Neural cell (in vitro differentiated cells): ENCODE measurements around the gene ACBD6. TPM values are rescaled to one million over a fixed set of nuclear protein-coding genes. Genes with fewer than 3 reads are reported as not detected.

Source experiments
- H2AFZ ChIP-seq: fragments of 200-600, 300-800 bp; sonication (generic), shearing (Covaris generic); 2 replicates; pipeline ENCODE4 v1.6.0; 2014; ENCODE audit warnings: low read depth, mild to moderate bottlenecking, antibody characterized with exemption, low read length, moderate library complexity
- H3F3A ChIP-seq: fragments of 200-600 bp; shearing (Covaris generic); 2 replicates; pipeline ENCODE4 v1.6.1; 2016; ENCODE audit warnings: mild to moderate bottlenecking, moderate library complexity, mixed read lengths, antibody characterized with exemption, low read length; ENCODE audit not compliant: insufficient read depth, poor library complexity, severe bottlenecking
- H3K27ac ChIP-seq: fragments of 200-600, 300-800 bp; sonication (generic), shearing (Covaris generic); 2 replicates; pipeline ENCODE4 v1.5.1; 2014; ENCODE audit warnings: mild to moderate bottlenecking, low read length, moderate library complexity
- H3K27me3 ChIP-seq: fragments of 300-800, 200-600 bp; sonication (generic), shearing (Covaris generic); 2 replicates; pipeline ENCODE4 v1.6.0; 2014; ENCODE audit warnings: mild to moderate bottlenecking, low read depth, low read length, moderate library complexity; ENCODE audit not compliant: insufficient read depth
- H3K36me3 ChIP-seq: fragments of 300-800, 200-600 bp; sonication (generic), shearing (Covaris generic); 2 replicates; pipeline ENCODE4 v1.5.1; 2014; ENCODE audit warnings: mild to moderate bottlenecking, antibody characterized with exemption, low read length, moderate library complexity; ENCODE audit not compliant: insufficient read depth
- H3K4me2 ChIP-seq: fragments of 300-800, 200-600 bp; sonication (generic), shearing (Covaris generic); 2 replicates; pipeline ENCODE4 v1.6.0; 2014; ENCODE audit warnings: mild to moderate bottlenecking, low read length
- H3K4me3 ChIP-seq: fragments of 300-800, 200-600 bp; sonication (generic), shearing (Covaris generic); 2 replicates; pipeline ENCODE4 v1.5.1; 2014; ENCODE audit warnings: mild to moderate bottlenecking, low read length, moderate library complexity
- H3K79me2 ChIP-seq: fragments of 200-600 bp; shearing (Covaris generic); replicated peaks from 2 replicates; pipeline ENCODE4 v1.6.0; 2014; ENCODE audit warnings: mild to moderate bottlenecking, low read length, moderate library complexity; ENCODE audit not compliant: insufficient read depth
- H3K9ac ChIP-seq: fragments of 300-800, 200-600 bp; sonication (generic), shearing (Covaris generic); 2 replicates; pipeline ENCODE4 v1.6.1; 2016; ENCODE audit warnings: mild to moderate bottlenecking, low read length, mixed read lengths
- H3K9me2 ChIP-seq: fragments of 200-600 bp; shearing (Covaris generic); 2 replicates; pipeline ENCODE4 v1.6.1; 2016; ENCODE audit warnings: mild to moderate bottlenecking, low read length, mixed read lengths; ENCODE audit not compliant: insufficient read depth
- H3K9me3 ChIP-seq: fragments of 200-600, 300-800 bp; sonication (generic), shearing (Covaris generic); 2 replicates; pipeline ENCODE4 v1.6.1; 2016; ENCODE audit warnings: mild to moderate bottlenecking, mixed run types, low read length, moderate library complexity, mixed read lengths
- H4K20me1 ChIP-seq: fragments of 200-600 bp; shearing (Covaris generic); 2 replicates; pipeline ENCODE4 v1.6.1; 2016; ENCODE audit warnings: mild to moderate bottlenecking, mixed run types; ENCODE audit not compliant: insufficient read depth
- CTCF ChIP-seq: fragments of 450-650 bp; IDR thresholded peaks from 2 replicates; pipeline ENCODE4 v1.5.1; 2014; ENCODE audit warnings: antibody characterized with exemption, mild to moderate bottlenecking, moderate library complexity; ENCODE audit not compliant: poor library complexity, severe bottlenecking
- EP300 ChIP-seq: fragments of 450-650 bp; conservative IDR thresholded peaks from 2 replicates; pipeline ENCODE4 v1.6.1; 2014; ENCODE audit warnings: antibody characterized with exemption, mild to moderate bottlenecking, moderate library complexity; ENCODE audit not compliant: poor library complexity, severe bottlenecking
- EZH2 ChIP-seq: fragments of 200-600, 300-800 bp; shearing (Covaris generic), sonication (generic); IDR thresholded peaks from 2 replicates; pipeline ENCODE4 v1.6.1; 2014; ENCODE audit warnings: antibody characterized with exemption, low read length, borderline replicate concordance, mild to moderate bottlenecking; ENCODE audit not compliant: insufficient read depth, poor library complexity, severe bottlenecking
- MXI1 ChIP-seq: fragments of 450-650 bp; conservative IDR thresholded peaks from 2 replicates; pipeline ENCODE4 v1.6.1; 2014; ENCODE audit warnings: antibody characterized with exemption, mild to moderate bottlenecking; ENCODE audit not compliant: poor library complexity, severe bottlenecking
- POLR2AphosphoS5 ChIP-seq: IDR thresholded peaks from 2 replicates; pipeline ENCODE4 v1.6.1; 2012
- RAD21 ChIP-seq: fragments of 450-650 bp; conservative IDR thresholded peaks from 2 replicates; pipeline ENCODE4 v1.6.1; 2014; ENCODE audit warnings: antibody characterized with exemption, mild to moderate bottlenecking, moderate library complexity
- REST ChIP-seq: IDR thresholded peaks from 2 replicates; pipeline ENCODE4 v1.6.1; 2012; ENCODE audit warnings: borderline replicate concordance
- SMC3 ChIP-seq: fragments of 450-650 bp; conservative IDR thresholded peaks from 2 replicates; pipeline ENCODE4 v1.6.1; 2014; ENCODE audit warnings: antibody characterized with exemption, mild to moderate bottlenecking, moderate library complexity; ENCODE audit not compliant: poor library complexity
- TAF1 ChIP-seq: IDR thresholded peaks from 2 replicates; pipeline ENCODE4 v1.6.1; 2012; ENCODE audit warnings: low read depth
- polyA plus RNA-seq: library from polyadenylated mRNA; depleted of rRNA; stranded (reverse); fragments of >200 nt; gene quantifications from 2 replicates; pipeline ENCODE4 v1.2.3, GENCODE V29; 2014

The ACBD6 gene
- polyA plus RNA-seq, 1 donor from 2014 or later, result 92.4 TPM

- H3K4me2 ChIP-seq, result no peak overlapping the region
- H3F3A ChIP-seq, result no peaks in the 10 kb centered on the region
- H3K9me3 ChIP-seq, result peaks cover 7% of the 10 kb centered on the region
- H3K27ac ChIP-seq, result no peak overlapping the region
- TF ChIP-seq TAF1, result no peak
- TF ChIP-seq CTCF, result no peak
- no peak for TF ChIP-seq EP300
- TF ChIP-seq REST, result no peak
- TF ChIP-seq MXI1, result no peak
- TF ChIP-seq SMC3, result no peak
- TF ChIP-seq POLR2AphosphoS5, result no peak
- TF ChIP-seq RAD21, result no peak
- no peak for TF ChIP-seq EZH2
- H3K4me3 ChIP-seq, result no peak overlapping the region
- no peak overlapping the region for H2AFZ ChIP-seq
- H3K79me2 ChIP-seq, result peaks cover 6% of the 10 kb centered on the region
- no peaks in the 10 kb centered on the region for H3K27me3 ChIP-seq
- no peaks in the 10 kb centered on the region for H3K36me3 ChIP-seq
- H3K9ac ChIP-seq, result no peak overlapping the region
- H4K20me1 ChIP-seq, result no peaks in the 10 kb centered on the region
- H3K9me2 ChIP-seq, result no peaks in the 10 kb centered on the region
These were observed 115.5 kb downstream of the ACBD6 start for GRCh38 chr1:180386745-180387367.

GRCh38 chr1:180385144-180385543 is 117.2 kb downstream of the ACBD6 start:
- Histone ChIP-seq H4K20me1 (no peaks in the 10 kb centered on the region), H3K9me3 (peaks cover 11% of the 10 kb centered on the region)

More at GRCh38 chr1:180385144-180385543, 117.2 kb downstream of the ACBD6 start:
- Histone ChIP-seq H3K4me3 (no peak overlapping the region), H3K9ac (no peak overlapping the region), H3K27ac (no peak overlapping the region), H3K79me2 (peaks cover 9% of the 10 kb centered on the region), H3K36me3 (no peaks in the 10 kb centered on the region), H2AFZ (no peak overlapping the region), H3K4me2 (no peak overlapping the region), H3K27me3 (no peaks in the 10 kb centered on the region), H3K9me2 (no peaks in the 10 kb centered on the region), H3F3A (no peaks in the 10 kb centered on the region)
- TF ChIP-seq EP300 (no peak), RAD21 (no peak), EZH2 (no peak), CTCF (no peak), REST (no peak), SMC3 (no peak), MXI1 (no peak), TAF1 (no peak), POLR2AphosphoS5 (no peak)
